Prostate gland (tissue), 2 donors: Measurements from ENCODE around the gene SLC38A7.

Experiments used
- POLR2A ChIP-seq: fragments of 450-650 bp; IDR thresholded peaks from one replicate; pipeline ENCODE4 v1.6.1; 2016; ENCODE audit warnings: antibody characterized with exemption, mild to moderate bottlenecking
- POLR2AphosphoS5 ChIP-seq: sonication (generic); formaldehyde crosslinking; IDR thresholded peaks from one replicate; pipeline ENCODE4 v1.6.1; 2017; ENCODE audit warnings: antibody characterized with exemption
- TF ChIP-seq, protein P1 (sequence below), 4 experiments: fragments of 200-600 bp in 2 of 4; fragments of 450-650 bp in 2 of 4; sonication (generic) in 2 of 4; IDR thresholded peaks; 1 replicate in 3 of 4; 2 replicates in 1 of 4; pipeline ENCODE4 v1.5.1; 2016 to 2019; ENCODE audit warnings: antibody characterized with exemption in 4 of 4, mild to moderate bottlenecking in 2 of 4, moderate library complexity in 2 of 4

DNA sequence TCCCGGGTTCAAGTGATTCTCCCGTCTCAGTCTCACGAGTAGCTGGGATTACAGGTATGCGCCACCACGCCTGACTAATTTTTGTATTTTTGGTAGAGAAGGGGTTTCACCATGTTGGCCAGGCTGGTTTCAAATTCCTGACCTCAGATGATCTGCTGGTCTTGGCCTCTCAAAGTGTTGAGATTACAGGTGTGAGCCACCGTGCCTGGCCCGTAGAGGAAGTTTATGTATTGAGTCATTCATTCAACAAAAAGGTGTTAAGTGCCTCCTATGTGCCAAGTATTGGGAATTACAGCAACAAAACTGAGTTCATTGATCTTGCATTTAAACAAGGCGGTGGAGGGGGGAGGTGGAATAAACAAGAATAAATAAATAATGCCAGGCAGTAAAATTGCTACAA, 44.7 kb downstream of the SLC38A7 start:
- TF ChIP-seq POLR2A = no peak
- TF ChIP-seq, protein P1, sequence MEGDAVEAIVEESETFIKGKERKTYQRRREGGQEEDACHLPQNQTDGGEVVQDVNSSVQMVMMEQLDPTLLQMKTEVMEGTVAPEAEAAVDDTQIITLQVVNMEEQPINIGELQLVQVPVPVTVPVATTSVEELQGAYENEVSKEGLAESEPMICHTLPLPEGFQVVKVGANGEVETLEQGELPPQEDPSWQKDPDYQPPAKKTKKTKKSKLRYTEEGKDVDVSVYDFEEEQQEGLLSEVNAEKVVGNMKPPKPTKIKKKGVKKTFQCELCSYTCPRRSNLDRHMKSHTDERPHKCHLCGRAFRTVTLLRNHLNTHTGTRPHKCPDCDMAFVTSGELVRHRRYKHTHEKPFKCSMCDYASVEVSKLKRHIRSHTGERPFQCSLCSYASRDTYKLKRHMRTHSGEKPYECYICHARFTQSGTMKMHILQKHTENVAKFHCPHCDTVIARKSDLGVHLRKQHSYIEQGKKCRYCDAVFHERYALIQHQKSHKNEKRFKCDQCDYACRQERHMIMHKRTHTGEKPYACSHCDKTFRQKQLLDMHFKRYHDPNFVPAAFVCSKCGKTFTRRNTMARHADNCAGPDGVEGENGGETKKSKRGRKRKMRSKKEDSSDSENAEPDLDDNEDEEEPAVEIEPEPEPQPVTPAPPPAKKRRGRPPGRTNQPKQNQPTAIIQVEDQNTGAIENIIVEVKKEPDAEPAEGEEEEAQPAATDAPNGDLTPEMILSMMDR (IDR thresholded peaks at IDR 0.05) = no peak
- TF ChIP-seq POLR2AphosphoS5 = no peak
